GM19328 (cell line): ENCODE results near the gene MSX1.
"Not testable (repeated sequence)": the region's sequence is repeated elsewhere in the genome, so short reads cannot be mapped to it uniquely, and the experiment has no call there.

Experiments
- ATAC-seq: cut with Tn5 transposase; IDR thresholded peaks from one replicate; pipeline ENCODE4 v1.9.1; 2021; ENCODE audit warnings: mild to moderate bottlenecking, moderate library complexity; ENCODE audit not compliant: unreplicated experiment

MSX1 gene

GRCh38 chr4:4859325-4859798, at the start of gene MSX1:
Gene MSX1, plus strand, starts transcription at chr4:4859665. Its CDS starts 235 bp downstream, at chr4:4859900.
- peak; percentile 71 for ATAC-seq

GRCh38 chr4:4810092-4810774, 49.2 kb upstream of the MSX1 start:
- no peak for ATAC-seq

- no peak for ATAC-seq
These were observed 48.7 kb upstream of the MSX1 start for GRCh38 chr4:4810778-4811177.

GRCh38 chr4:4812145-4812794, 47.2 kb upstream of the MSX1 start:
- ATAC-seq, result no peak

DNA sequence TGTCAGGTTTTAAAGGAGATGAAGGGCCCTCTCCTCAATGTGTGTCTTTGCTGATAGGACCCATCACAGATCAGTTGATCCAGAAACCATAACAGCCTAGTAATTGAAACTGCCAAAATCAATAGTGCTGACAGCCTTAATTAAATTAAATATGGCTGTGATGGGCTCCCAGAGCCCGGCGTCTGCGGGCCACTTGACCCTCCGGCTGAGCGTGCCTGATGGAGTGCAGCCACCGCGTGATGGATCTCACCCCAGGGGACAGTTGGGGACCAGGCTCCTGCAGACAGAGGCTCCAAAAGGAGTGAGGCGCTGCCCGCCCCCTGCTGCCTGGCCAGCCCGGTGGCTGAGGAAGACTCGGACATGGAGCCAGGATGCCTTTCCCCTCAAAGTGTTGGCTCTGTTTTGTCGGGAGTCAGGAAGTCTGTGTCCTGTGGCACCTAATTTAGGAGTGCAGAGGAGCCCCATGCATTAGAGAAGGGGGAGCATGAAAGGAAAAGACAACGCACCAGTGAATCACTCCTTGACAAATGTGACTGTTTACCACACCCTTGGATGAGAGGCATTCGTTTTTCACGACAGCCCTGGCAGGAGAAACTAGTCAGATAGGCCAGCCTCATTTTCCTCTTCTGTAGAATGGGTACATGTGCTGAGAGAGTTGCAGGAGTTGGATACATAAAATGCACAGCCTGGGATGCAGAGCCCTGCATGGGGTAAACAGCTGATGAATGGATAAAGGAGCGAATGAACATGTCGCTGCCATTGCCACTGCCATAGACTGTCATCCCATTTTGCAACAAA, 40.9 kb upstream of the MSX1 start:
- ATAC-seq, result no peak

- no peak for ATAC-seq
These were observed 40.3 kb upstream of the MSX1 start for GRCh38 chr4:4819213-4819606.

- ATAC-seq, result no peak
These were observed 39.2 kb upstream of the MSX1 start for GRCh38 chr4:4820261-4820660.

GRCh38 chr4:4820739-4821138, 38.7 kb upstream of the MSX1 start:
- ATAC-seq, result no peak

DNA sequence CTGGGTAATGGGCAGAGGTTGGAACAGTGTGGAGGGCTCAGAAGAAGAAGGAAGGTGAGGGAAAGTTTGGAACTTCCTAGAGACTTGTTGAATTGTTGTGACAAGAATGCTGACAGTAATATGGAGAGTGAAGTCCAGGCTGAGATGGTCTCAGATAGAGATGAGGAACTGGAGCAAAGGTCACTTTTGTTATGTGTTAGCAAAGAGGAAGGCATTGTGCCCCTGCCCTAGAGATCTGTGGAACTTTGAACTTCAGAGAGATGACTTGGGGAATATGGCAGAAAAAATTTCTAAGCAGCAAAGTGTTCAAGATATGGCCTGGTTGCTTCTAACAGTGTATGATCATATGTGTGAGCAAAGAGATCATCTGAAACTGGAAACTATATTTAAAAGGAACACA, 37.9 kb upstream of the MSX1 start:
- no peak for ATAC-seq

- ATAC-seq, result not testable (repeated sequence)
These were observed 37.2 kb upstream of the MSX1 start for GRCh38 chr4:4822286-4822685.

- no peak for ATAC-seq
These were observed 35.8 kb upstream of the MSX1 start for GRCh38 chr4:4823621-4824162.

GRCh38 chr4:4824232-4824631, 35.2 kb upstream of the MSX1 start:
- ATAC-seq, result no peak

GRCh38 chr4:4825431-4825830, 34.0 kb upstream of the MSX1 start:
- ATAC-seq, result no peak

DNA sequence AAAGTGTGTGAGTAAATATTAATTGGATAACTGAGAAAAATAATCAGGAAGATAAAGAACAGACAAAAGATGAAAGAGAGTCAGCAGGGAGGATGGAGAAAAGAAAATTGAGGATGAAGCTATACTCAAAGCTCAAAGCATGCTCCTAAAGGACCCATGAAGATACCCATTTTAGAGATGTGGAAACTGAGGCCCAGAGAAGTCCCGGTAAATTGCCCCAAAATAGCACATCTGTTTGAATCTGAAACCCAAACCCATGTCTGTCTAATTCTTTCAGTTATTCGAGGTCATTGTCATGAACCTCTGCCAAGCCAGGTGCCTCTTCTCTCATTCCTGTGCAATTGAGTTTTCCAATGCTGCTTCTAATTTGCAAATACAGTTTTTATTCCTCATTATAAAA, 29.6 kb upstream of the MSX1 start:
- ATAC-seq, result no peak

- ATAC-seq, result no peak
These were observed 28.2 kb upstream of the MSX1 start for GRCh38 chr4:4831266-4831665.

DNA sequence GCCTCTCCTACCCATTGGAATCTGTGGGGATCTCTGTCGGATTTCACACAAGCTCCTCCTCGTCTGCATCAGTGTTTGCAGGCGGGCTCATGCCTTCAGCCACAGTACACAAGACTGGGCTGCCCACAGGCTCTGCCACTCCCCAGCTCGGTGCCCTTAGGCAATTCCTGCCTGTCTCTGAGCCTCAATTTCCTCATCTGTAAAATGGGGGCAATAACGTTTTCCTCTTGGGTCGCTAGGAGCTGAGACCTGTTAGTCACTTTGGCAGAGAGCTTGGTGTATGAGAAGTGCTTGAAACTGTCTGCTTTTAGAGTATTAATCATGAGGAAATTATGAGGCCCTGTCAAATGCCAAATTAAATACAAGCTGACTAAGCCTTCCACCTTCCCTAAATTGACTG, 27.6 kb upstream of the MSX1 start:
- no peak for ATAC-seq

DNA sequence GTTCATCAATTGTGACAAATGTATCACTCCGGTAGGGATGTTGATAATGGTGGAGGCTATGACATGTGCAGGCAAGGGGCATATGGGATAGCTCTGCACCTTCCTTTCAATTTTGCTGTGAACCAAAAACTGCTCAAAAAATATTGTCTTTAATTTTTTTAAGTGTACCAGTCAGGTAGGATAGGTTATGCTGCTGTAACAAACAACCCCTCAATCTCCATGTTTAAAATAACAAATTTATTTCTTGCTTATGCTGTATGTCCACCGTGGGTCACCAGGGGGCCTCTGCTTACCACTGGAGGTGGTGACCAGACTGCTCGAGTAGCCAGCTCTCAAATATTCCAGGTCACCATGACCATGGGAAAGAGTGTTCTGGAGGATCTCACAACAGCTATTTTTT, 23.4 kb upstream of the MSX1 start:
- no peak for ATAC-seq

DNA sequence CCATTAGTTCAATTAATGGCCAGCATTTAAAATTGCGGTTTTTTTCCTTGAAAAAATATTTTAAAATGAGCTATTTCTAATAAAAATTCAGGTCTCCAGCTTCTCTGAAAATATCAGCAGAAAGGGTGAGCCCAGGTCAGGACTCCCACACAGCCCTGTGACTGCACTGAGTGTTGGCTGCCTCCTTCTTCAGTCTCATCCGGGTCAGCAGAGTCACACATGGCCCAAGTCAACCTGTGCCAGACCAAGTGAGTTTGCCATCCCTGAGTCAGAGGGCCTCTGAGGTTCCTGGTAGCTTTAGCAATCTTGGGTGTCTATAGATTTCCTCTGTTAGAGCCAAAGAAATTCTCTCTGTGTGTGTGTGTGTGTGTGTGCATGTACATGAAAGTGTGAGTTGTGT, 22.1 kb upstream of the MSX1 start:
- ATAC-seq, result no peak

- ATAC-seq, result no peak
These were observed 21.2 kb upstream of the MSX1 start for GRCh38 chr4:4838051-4838935.

- ATAC-seq, result no peak
These were observed 20.3 kb upstream of the MSX1 start for GRCh38 chr4:4838936-4839810.
